ENCODE results near the gene NDUFA9.
A peak's percentile ranks its signal among the peaks of the same experiment; 100 is the strongest.

Gene NDUFA9

DNA sequence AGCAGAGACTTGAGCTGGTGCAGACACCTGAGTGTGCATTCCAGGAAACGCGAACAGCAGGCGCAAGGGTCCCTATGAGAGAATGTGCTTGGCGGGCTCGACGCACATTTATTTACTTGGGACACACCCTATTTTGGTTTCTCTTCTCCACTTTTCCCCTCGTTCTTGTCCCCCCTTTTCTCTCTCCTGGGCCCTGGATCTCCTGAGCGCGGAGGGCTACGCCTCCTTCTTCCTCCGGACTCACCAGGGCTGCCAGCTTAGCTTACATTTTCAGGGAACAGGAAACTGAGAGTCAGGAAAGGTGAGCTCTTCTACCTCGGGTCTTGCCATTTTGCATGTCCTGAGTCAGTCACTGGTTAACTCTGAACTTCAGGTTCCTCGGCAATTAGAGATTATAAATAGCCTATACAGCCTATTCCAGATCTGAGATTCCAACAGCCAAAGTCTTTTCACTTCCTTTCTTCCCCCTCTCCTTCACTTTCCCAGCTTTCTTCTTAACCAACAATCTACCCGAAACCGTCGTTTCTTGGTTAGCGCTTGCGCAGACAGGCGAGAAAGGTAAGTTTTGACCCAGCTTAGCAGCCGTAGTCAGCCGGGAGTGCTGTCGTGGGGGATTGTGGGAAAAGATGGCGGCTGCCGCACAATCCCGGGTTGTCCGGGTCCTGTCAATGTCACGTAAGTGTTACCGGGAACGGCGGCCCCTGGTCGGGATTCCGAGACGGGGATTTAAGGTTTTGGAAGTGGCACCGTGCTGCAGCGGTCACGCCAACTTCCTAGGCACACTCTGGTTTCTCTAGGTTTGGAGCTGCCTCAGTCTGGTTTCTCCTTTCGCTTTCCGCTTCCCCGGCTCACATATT is at the start of gene NDUFA9, which contains the start of gene AKAP3:
NDUFA9 (plus strand) TSS at position 614 of the 857 bp plus-strand sequence; CDS start at position 627, 13 bp downstream.
AKAP3 (minus strand) TSS at position 551 of the 857 bp plus-strand sequence. CDS start 10,855 bp downstream, outside the sequence.
- Histone ChIP-seq H3K4me3 (ENCODE audit: low read depth in 1 of 2, low read length in 2 of 2) (peak within 1 kb of the TSS; percentile 75 to 81), H3K36me3 (ENCODE audit: insufficient read depth, low read length) (no peaks in the 10 kb centered on the region), H3K9me3 (ENCODE audit: low read length) (no peaks in the 10 kb centered on the region), H3K9ac (ENCODE audit: low read length) (peak within 1 kb of the TSS; percentile 91), H3K27ac (ENCODE audit: low read depth, low read length) (peak within 1 kb of the TSS; percentile 84), H3K4me1 (ENCODE audit: insufficient read depth, low read length) (peaks cover 19% of the 10 kb centered on the region), H3K27me3 (ENCODE audit: control insufficient read depth in 1 of 2, insufficient read depth in 2 of 2, low read length in 2 of 2) (no peaks in the 10 kb centered on the region)

- Histone ChIP-seq H3K9ac (ENCODE audit: low read length) (no peak overlapping the region), H3K4me1 (ENCODE audit: insufficient read depth, low read length) (peaks cover 4% of the 10 kb centered on the region), H3K9me3 (ENCODE audit: low read length) (no peaks in the 10 kb centered on the region), H3K27ac (ENCODE audit: low read depth, low read length) (no peak overlapping the region), H3K27me3 (ENCODE audit: control insufficient read depth in 1 of 2, insufficient read depth in 2 of 2, low read length in 2 of 2) (no peaks in the 10 kb centered on the region), H3K4me3 (ENCODE audit: low read depth in 1 of 2, low read length in 2 of 2) (no peak overlapping the region), H3K36me3 (ENCODE audit: insufficient read depth, low read length) (peaks cover 6% of the 10 kb centered on the region)
Measured at GRCh38 chr12:4603421-4603820, 45.5 kb upstream of the NDUFA9 start.

DNA sequence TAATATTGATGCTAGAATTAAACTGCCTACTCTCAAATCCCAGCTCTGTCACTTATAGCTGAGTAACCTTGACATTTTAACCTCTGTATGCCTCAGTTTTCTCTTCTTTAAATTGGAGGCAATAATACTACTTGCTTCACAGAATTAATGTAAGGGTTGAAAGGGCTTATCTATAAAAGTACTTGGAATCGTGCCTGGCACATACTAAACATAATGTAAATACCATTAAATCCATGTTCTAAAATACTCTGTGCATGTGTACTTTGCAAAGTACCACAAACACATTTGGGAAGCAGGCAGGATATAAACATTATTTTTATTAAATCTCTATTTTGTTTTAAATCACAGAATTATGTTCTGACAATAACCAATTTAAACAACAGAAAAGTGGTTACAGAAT is 45.0 kb upstream of the NDUFA9 start:
- H3K9ac ChIP-seq (ENCODE audit: low read length) = no peak overlapping the region
- H3K27ac ChIP-seq (ENCODE audit: low read depth, low read length) = no peak overlapping the region
- H3K4me1 ChIP-seq (ENCODE audit: insufficient read depth, low read length) = peaks cover 4% of the 10 kb centered on the region
- no peaks in the 10 kb centered on the region for H3K27me3 ChIP-seq (ENCODE audit: control insufficient read depth in 1 of 2, insufficient read depth in 2 of 2, low read length in 2 of 2)
- H3K4me3 ChIP-seq (ENCODE audit: low read depth in 1 of 2, low read length in 2 of 2) = no peak overlapping the region
- peaks cover 6% of the 10 kb centered on the region for H3K36me3 ChIP-seq (ENCODE audit: insufficient read depth, low read length)
- H3K9me3 ChIP-seq (ENCODE audit: low read length) = no peaks in the 10 kb centered on the region

DNA sequence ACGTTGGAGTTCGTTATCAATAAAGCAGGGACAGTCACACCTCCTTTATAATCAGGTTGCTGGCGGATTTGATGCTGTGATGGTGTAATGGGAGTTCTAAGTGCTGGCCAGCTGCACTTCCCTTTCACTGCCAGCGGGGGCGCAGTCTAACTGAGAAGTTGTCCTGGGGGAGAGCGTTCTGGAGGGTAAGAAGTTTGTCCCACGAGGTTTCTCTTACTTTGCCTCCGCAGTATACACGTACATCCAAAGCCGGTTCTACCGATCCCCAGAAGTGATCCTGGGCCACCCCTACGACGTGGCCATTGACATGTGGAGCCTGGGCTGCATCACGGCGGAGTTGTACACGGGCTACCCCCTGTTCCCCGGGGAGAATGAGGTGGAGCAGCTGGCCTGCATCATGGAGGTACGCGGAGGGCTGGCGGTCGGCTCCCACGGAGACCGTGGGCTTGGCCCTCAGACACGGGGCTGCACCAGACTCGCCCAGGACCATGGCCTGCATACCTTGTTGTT is 44.2 kb upstream of the NDUFA9 start:
- Histone ChIP-seq H3K4me1 (ENCODE audit: insufficient read depth, low read length) (peaks cover 4% of the 10 kb centered on the region), H3K4me3 (ENCODE audit: low read depth in 1 of 2, low read length in 2 of 2) (peak overlapping the region; percentile 80 to 99), H3K27me3 (ENCODE audit: control insufficient read depth in 1 of 2, insufficient read depth in 2 of 2, low read length in 2 of 2) (no peaks in the 10 kb centered on the region), H3K9me3 (ENCODE audit: low read length) (no peaks in the 10 kb centered on the region), H3K9ac (ENCODE audit: low read length) (peak overlapping the region; percentile 91), H3K27ac (ENCODE audit: low read depth, low read length) (peak overlapping the region; percentile 89), H3K36me3 (ENCODE audit: insufficient read depth, low read length) (peaks cover 6% of the 10 kb centered on the region)

DNA sequence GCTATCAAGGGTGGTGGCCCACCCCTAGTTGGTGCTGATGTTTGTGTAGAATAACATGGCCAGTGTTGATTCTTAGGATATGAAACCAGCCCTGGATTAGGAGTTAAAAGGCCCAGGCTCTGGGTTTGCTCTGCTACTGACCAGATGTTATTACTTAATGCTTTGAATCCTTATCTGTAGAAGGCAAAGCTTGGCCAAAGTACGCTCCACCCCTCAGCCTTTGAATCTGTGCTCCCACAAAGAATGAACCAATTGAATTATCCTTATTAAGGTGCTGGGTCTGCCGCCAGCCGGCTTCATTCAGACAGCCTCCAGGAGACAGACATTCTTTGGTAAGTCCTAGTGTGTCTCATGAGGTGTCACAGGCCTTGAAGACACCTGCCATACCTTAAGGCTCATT is 41.9 kb upstream of the NDUFA9 start:
- Histone ChIP-seq H3K4me1 (ENCODE audit: insufficient read depth, low read length) (peaks cover 4% of the 10 kb centered on the region), H3K4me3 (ENCODE audit: low read depth in 1 of 2, low read length in 2 of 2) (no peak overlapping the region), H3K9me3 (ENCODE audit: low read length) (no peaks in the 10 kb centered on the region), H3K27me3 (ENCODE audit: control insufficient read depth in 1 of 2, insufficient read depth in 2 of 2, low read length in 2 of 2) (no peaks in the 10 kb centered on the region), H3K9ac (ENCODE audit: low read length) (no peak overlapping the region), H3K36me3 (ENCODE audit: insufficient read depth, low read length) (peaks cover 25% of the 10 kb centered on the region), H3K27ac (ENCODE audit: low read depth, low read length) (no peak overlapping the region)

- peaks cover 4% of the 10 kb centered on the region for H3K4me1 ChIP-seq (ENCODE audit: insufficient read depth, low read length)
- no peak overlapping the region for H3K9ac ChIP-seq (ENCODE audit: low read length)
- no peak overlapping the region for H3K27ac ChIP-seq (ENCODE audit: low read depth, low read length)
- no peak overlapping the region for H3K4me3 ChIP-seq (ENCODE audit: low read depth in 1 of 2, low read length in 2 of 2)
- no peaks in the 10 kb centered on the region for H3K27me3 ChIP-seq (ENCODE audit: control insufficient read depth in 1 of 2, insufficient read depth in 2 of 2, low read length in 2 of 2)
- H3K9me3 ChIP-seq (ENCODE audit: low read length) = no peaks in the 10 kb centered on the region
- H3K36me3 ChIP-seq (ENCODE audit: insufficient read depth, low read length) = peaks cover 39% of the 10 kb centered on the region
Measured at GRCh38 chr12:4609071-4609470, 39.8 kb upstream of the NDUFA9 start.

DNA sequence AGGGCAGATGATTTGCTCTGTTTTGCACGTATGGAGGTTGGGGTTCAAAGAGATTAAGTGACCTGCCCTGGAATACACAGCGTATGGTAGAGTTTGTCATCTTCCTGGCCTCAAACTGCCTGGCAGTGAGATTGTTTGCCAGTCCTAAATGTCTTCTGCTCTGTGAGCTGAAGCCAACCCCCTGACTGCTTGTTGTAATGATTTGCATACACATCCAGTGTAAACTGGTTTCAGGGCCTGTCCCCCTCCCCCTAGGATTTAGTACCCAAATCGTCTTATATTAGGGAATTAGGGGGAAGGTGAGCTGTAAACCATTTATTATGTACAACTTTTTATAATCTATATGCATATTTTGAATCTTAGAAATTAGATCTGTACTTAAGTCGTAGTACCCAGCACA is 38.4 kb upstream of the NDUFA9 start:
- Histone ChIP-seq H3K27me3 (ENCODE audit: control insufficient read depth in 1 of 2, insufficient read depth in 2 of 2, low read length in 2 of 2) (no peaks in the 10 kb centered on the region), H3K36me3 (ENCODE audit: insufficient read depth, low read length) (peaks cover 48% of the 10 kb centered on the region), H3K4me3 (ENCODE audit: low read depth in 1 of 2, low read length in 2 of 2) (no peak overlapping the region), H3K4me1 (ENCODE audit: insufficient read depth, low read length) (peaks cover 4% of the 10 kb centered on the region), H3K9ac (ENCODE audit: low read length) (no peak overlapping the region), H3K9me3 (ENCODE audit: low read length) (no peaks in the 10 kb centered on the region), H3K27ac (ENCODE audit: low read depth, low read length) (no peak overlapping the region)

DNA sequence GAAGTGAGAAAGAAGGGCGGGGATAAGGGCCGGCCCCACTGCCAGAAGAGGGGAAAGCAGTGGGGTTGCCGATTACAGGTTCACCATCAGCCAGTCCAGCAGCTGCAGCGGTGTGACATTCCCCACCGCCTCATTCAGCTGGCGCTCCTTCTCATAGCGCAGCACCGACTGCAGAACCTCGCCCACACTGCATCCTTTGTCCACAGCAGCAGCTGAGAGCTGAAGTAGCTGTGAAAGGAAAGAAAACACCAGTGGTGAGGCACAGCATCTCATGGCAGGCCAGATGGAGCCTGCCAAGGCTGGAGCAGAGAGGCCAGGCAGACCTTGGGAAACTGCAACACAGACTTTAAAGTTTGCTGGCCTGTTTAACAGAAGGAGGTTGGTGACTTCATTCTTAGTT is 33.2 kb upstream of the NDUFA9 start:
- H3K4me3 ChIP-seq (ENCODE audit: low read depth in 1 of 2, low read length in 2 of 2) = no peak overlapping the region
- no peak overlapping the region for H3K9ac ChIP-seq (ENCODE audit: low read length)
- no peaks in the 10 kb centered on the region for H3K4me1 ChIP-seq (ENCODE audit: insufficient read depth, low read length)
- peaks cover 41% of the 10 kb centered on the region for H3K36me3 ChIP-seq (ENCODE audit: insufficient read depth, low read length)
- no peak overlapping the region for H3K27ac ChIP-seq (ENCODE audit: low read depth, low read length)
- H3K9me3 ChIP-seq (ENCODE audit: low read length) = no peaks in the 10 kb centered on the region
- H3K27me3 ChIP-seq (ENCODE audit: control insufficient read depth in 1 of 2, insufficient read depth in 2 of 2, low read length in 2 of 2) = no peaks in the 10 kb centered on the region

DNA sequence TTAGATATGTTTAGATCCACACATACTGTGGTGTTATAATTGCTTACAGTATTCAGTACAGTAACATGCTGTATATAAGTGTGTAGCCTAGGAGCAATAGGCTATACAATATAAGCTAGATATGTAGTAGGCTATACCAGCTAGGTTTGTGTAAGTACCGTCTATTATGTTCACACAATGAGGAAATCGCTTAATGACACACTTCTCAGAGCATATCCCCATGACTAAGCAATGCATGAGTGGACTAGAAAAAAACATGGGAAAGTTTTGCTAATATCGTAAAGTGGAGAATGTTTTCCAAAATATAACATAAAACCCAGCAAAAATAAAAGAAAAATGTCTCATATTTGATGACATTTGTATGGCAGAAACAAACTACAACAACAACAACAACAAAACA is 27.4 kb upstream of the NDUFA9 start:
- no peaks in the 10 kb centered on the region for H3K36me3 ChIP-seq (ENCODE audit: insufficient read depth, low read length)
- no peak overlapping the region for H3K9ac ChIP-seq (ENCODE audit: low read length)
- no peak overlapping the region for H3K4me3 ChIP-seq (ENCODE audit: low read depth in 1 of 2, low read length in 2 of 2)
- no peak overlapping the region for H3K27ac ChIP-seq (ENCODE audit: low read depth, low read length)
- H3K27me3 ChIP-seq (ENCODE audit: control insufficient read depth in 1 of 2, insufficient read depth in 2 of 2, low read length in 2 of 2) = no peaks in the 10 kb centered on the region
- no peaks in the 10 kb centered on the region for H3K9me3 ChIP-seq (ENCODE audit: low read length)
- H3K4me1 ChIP-seq (ENCODE audit: insufficient read depth, low read length) = no peaks in the 10 kb centered on the region

DNA sequence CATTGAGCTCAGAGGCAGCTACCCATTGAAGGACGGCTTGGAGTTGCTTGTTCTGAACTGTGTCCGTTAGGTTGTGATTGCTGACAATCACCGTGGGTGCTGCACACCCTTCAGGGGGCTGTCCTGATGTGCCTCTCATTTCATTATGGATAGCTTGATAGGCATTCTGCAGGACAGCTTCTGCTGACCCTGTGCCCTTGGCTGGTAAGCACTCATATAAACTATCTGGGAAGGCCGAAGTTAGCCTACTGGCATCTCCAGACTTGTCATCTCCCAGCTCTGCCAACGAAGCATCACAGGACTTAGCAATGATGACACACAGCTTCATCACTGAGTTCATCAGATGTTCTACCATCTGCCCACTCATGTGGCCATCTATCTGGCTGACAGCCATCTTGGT is 22.4 kb upstream of the NDUFA9 start:
- no peaks in the 10 kb centered on the region for H3K9me3 ChIP-seq (ENCODE audit: low read length)
- H3K4me3 ChIP-seq (ENCODE audit: low read depth in 1 of 2, low read length in 2 of 2) = no peak overlapping the region
- H3K4me1 ChIP-seq (ENCODE audit: insufficient read depth, low read length) = no peaks in the 10 kb centered on the region
- no peaks in the 10 kb centered on the region for H3K36me3 ChIP-seq (ENCODE audit: insufficient read depth, low read length)
- no peak overlapping the region for H3K27ac ChIP-seq (ENCODE audit: low read depth, low read length)
- H3K9ac ChIP-seq (ENCODE audit: low read length) = no peak overlapping the region
- no peaks in the 10 kb centered on the region for H3K27me3 ChIP-seq (ENCODE audit: control insufficient read depth in 1 of 2, insufficient read depth in 2 of 2, low read length in 2 of 2)

- Histone ChIP-seq H3K27me3 (ENCODE audit: control insufficient read depth in 1 of 2, insufficient read depth in 2 of 2, low read length in 2 of 2) (no peaks in the 10 kb centered on the region), H3K9me3 (ENCODE audit: low read length) (no peaks in the 10 kb centered on the region), H3K27ac (ENCODE audit: low read depth, low read length) (no peak overlapping the region), H3K36me3 (ENCODE audit: insufficient read depth, low read length) (no peaks in the 10 kb centered on the region), H3K4me3 (ENCODE audit: low read depth in 1 of 2, low read length in 2 of 2) (no peak overlapping the region), H3K9ac (ENCODE audit: low read length) (no peak overlapping the region), H3K4me1 (ENCODE audit: insufficient read depth, low read length) (no peaks in the 10 kb centered on the region)
Measured at GRCh38 chr12:4628406-4628805, 20.5 kb upstream of the NDUFA9 start.

GRCh38 chr12:4630262-4630661 is 18.7 kb upstream of the NDUFA9 start:
- Histone ChIP-seq H3K9ac (ENCODE audit: low read length) (no peak overlapping the region), H3K27ac (ENCODE audit: low read depth, low read length) (no peak overlapping the region), H3K4me3 (ENCODE audit: low read depth in 1 of 2, low read length in 2 of 2) (no peak overlapping the region), H3K4me1 (ENCODE audit: insufficient read depth, low read length) (no peaks in the 10 kb centered on the region), H3K9me3 (ENCODE audit: low read length) (no peaks in the 10 kb centered on the region), H3K36me3 (ENCODE audit: insufficient read depth, low read length) (no peaks in the 10 kb centered on the region), H3K27me3 (ENCODE audit: control insufficient read depth in 1 of 2, insufficient read depth in 2 of 2, low read length in 2 of 2) (no peaks in the 10 kb centered on the region)

Data from muscle layer of colon (tissue), 2 donors.